ENCODE measurements around the gene PRR12.

DNA sequence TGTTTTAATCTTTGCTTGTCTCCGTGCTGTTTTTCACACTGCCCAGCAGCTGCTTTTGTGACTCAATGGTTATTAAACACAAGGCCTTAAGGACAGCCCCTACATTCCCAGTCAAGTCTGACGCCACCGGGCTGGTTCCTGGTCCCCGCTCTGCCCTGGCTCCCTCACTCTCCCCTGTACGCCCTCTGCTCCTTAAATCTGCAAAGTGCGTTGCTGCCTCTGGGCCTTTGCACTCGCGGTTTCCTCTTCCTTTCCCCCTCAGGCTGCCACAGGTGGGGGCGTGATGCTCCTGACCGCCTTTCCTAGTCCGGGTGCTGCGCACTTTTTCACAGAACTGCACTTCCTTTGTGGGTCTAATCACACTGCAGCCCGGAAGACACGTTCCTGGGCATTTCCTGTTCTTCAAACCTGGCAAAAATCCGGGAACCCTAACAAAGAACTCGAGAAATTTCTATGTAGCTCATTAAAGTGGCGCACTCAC, 36.2 kb upstream of the PRR12 start:
- TF ChIP-seq, protein P1, sequence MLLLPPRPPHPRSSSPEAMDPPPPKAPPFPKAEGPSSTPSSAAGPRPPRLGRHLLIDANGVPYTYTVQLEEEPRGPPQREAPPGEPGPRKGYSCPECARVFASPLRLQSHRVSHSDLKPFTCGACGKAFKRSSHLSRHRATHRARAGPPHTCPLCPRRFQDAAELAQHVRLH (tag by site-specific recombination; IDR thresholded peaks at IDR 0.05) = no peak
- TF ChIP-seq, protein P2, sequence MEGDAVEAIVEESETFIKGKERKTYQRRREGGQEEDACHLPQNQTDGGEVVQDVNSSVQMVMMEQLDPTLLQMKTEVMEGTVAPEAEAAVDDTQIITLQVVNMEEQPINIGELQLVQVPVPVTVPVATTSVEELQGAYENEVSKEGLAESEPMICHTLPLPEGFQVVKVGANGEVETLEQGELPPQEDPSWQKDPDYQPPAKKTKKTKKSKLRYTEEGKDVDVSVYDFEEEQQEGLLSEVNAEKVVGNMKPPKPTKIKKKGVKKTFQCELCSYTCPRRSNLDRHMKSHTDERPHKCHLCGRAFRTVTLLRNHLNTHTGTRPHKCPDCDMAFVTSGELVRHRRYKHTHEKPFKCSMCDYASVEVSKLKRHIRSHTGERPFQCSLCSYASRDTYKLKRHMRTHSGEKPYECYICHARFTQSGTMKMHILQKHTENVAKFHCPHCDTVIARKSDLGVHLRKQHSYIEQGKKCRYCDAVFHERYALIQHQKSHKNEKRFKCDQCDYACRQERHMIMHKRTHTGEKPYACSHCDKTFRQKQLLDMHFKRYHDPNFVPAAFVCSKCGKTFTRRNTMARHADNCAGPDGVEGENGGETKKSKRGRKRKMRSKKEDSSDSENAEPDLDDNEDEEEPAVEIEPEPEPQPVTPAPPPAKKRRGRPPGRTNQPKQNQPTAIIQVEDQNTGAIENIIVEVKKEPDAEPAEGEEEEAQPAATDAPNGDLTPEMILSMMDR (tag by site-specific recombination; IDR thresholded peaks at IDR 0.05) = no peak

Data from HEK293 (cell line).